H1 (cell line): ENCODE results near the gene ZNF148. TPM values are rescaled to one million over a fixed set of nuclear protein-coding genes. Genes with fewer than 3 reads are reported as not detected.

Experiments
- CTCF ChIA-PET: fragments of 300-600 bp; sonication (Branson Sonifier 250); formaldehyde crosslinking; loops from one replicate; lab custom pipeline; 2021; ENCODE audit not compliant: partially characterized antibody; lab: Charles Lee
- POLR2A ChIA-PET: fragments of 300-600 bp; sonication (Branson Sonifier 250); formaldehyde crosslinking; loops from one replicate; lab custom pipeline; 2021; ENCODE audit warnings: inconsistent platforms; ENCODE audit not compliant: partially characterized antibody; lab: Charles Lee
- DNase-seq, 2 experiments: peaks; one replicate each; pipeline versions ENCODE4 v3.0.0 to v3.0.0-alpha.2; 2010 to 2022; ENCODE audit warnings: low spot score in 2 of 2, low read depth in 1 of 2, mixed read lengths in 1 of 2
- FAIRE-seq: peaks from 2 replicates; lab custom pipeline; 2011; peaks lifted over from hg19 to GRCh38; lab: Jason Lieb, UNC
- H2AFZ ChIP-seq: 2 replicates; pipeline ENCODE4 v1.8.1; 2012; ENCODE audit warnings: low read length, inconsistent platforms
- H2AK5ac ChIP-seq: 2 replicates; pipeline ENCODE4 v1.6.1; 2013; ENCODE audit warnings: low read depth, low read length
- H2BK120ac ChIP-seq: replicated peaks from 2 replicates; pipeline ENCODE3; 2013; ENCODE audit warnings: low read depth, low read length, inconsistent platforms
- H2BK12ac ChIP-seq: 2 replicates; pipeline ENCODE4 v1.6.1; 2013; ENCODE audit warnings: low read depth, low read length
- H2BK15ac ChIP-seq: 2 replicates; pipeline ENCODE4 v1.6.1; 2013; ENCODE audit warnings: low read length
- H2BK20ac ChIP-seq: 2 replicates; pipeline ENCODE4 v1.6.1; 2013; ENCODE audit warnings: low read length
- H2BK5ac ChIP-seq: 2 replicates; pipeline ENCODE4 v1.6.1; 2013; ENCODE audit warnings: low read depth, low read length
- H3K14ac ChIP-seq: 2 replicates; pipeline ENCODE4 v1.6.1; 2013; ENCODE audit warnings: inconsistent platforms; ENCODE audit not compliant: insufficient read length
- H3K18ac ChIP-seq: 2 replicates; pipeline ENCODE4 v1.6.1; 2013; ENCODE audit warnings: low read length; ENCODE audit errors: extremely low read depth
- H3K23ac ChIP-seq: 2 replicates; pipeline ENCODE4 v1.6.1; 2013; ENCODE audit warnings: inconsistent platforms; ENCODE audit not compliant: insufficient read length
- H3K23me2 ChIP-seq: 2 replicates; pipeline ENCODE4 v1.6.1; 2013; ENCODE audit warnings: low read depth, low read length
- H3K27ac ChIP-seq: 2 replicates; pipeline ENCODE4 v1.6.1; 2011; ENCODE audit warnings: low read depth, low read length, inconsistent platforms
- H3K27me3 ChIP-seq, 4 experiments: replicated peaks in 1 of 4; 1 replicate in 1 of 4; 2 replicates in 3 of 4; pipeline versions ENCODE4 v1.6.1 to v1.8.1; 2011 to 2013; ENCODE audit warnings: low read length in 3 of 4, mild to moderate bottlenecking in 3 of 4, inconsistent platforms in 2 of 4, mixed read lengths in 2 of 4, moderate library complexity in 1 of 4; ENCODE audit not compliant: control insufficient read depth in 3 of 4, insufficient read depth in 3 of 4; ENCODE audit errors: extremely low read depth in 1 of 4
- H3K36me3 ChIP-seq, 4 experiments: 2 replicates each; pipeline versions ENCODE4 v1.6.1 to v1.8.1; 2011 to 2013; ENCODE audit warnings: mild to moderate bottlenecking in 4 of 4, low read length in 3 of 4, moderate library complexity in 2 of 4, control low read depth in 1 of 4, inconsistent platforms in 1 of 4; ENCODE audit not compliant: insufficient read depth in 4 of 4, control insufficient read depth in 2 of 4
- H3K4ac ChIP-seq: replicated peaks from 2 replicates; pipeline ENCODE3; 2013; ENCODE audit warnings: low read length, low read depth, mixed read lengths, inconsistent platforms; ENCODE audit not compliant: insufficient read length
- H3K4me1 ChIP-seq, 4 experiments: replicated peaks in 1 of 4; 1 replicate in 1 of 4; 2 replicates in 3 of 4; pipeline versions ENCODE4 v1.6.1 to v1.8.1; 2011 to 2013; ENCODE audit warnings: low read length in 3 of 4, inconsistent platforms in 2 of 4, mixed read lengths in 1 of 4; ENCODE audit not compliant: insufficient read depth in 4 of 4, control insufficient read depth in 3 of 4
- H3K4me2 ChIP-seq, 2 experiments: 2 replicates each; pipeline versions ENCODE4 v1.6.1 to v1.8.1; 2011 to 2013; ENCODE audit warnings: low read depth in 2 of 2, low read length in 2 of 2, control low read depth in 1 of 2, inconsistent platforms in 1 of 2, mild to moderate bottlenecking in 1 of 2; ENCODE audit not compliant: insufficient read depth in 1 of 2
- H3K4me3 ChIP-seq, 4 experiments: fragments of 200-600, 300-600 bp in 1 of 4; sonication (generic), shearing (Covaris generic), sonication (Bioruptor Twin) in 1 of 4; 2 replicates each; pipeline versions ENCODE4 v1.5.1 to v1.8.1; 2011 to 2016; ENCODE audit warnings: low read length in 4 of 4, low read depth in 3 of 4, control low read depth in 2 of 4, inconsistent platforms in 2 of 4, mild to moderate bottlenecking in 2 of 4, mixed read lengths in 1 of 4, moderate library complexity in 1 of 4; ENCODE audit not compliant: insufficient read depth in 2 of 4; ENCODE audit errors: extremely low read depth in 1 of 4
- H3K56ac ChIP-seq: replicated peaks from 2 replicates; pipeline ENCODE3; 2013; ENCODE audit warnings: low read depth, mild to moderate bottlenecking, mixed read lengths, low read length, inconsistent platforms; ENCODE audit not compliant: insufficient read length
- H3K79me1 ChIP-seq: 2 replicates; pipeline ENCODE4 v1.6.1; 2013; ENCODE audit warnings: low read depth, low read length, control low read depth
- H3K79me2 ChIP-seq, 2 experiments: 2 replicates each; pipeline versions ENCODE4 v1.6.1 to v1.8.1; 2012 to 2013; ENCODE audit warnings: low read length in 2 of 2, mild to moderate bottlenecking in 2 of 2, inconsistent platforms in 1 of 2; ENCODE audit not compliant: insufficient read depth in 2 of 2, control insufficient read depth in 1 of 2
- H3K9ac ChIP-seq, 4 experiments: replicated peaks in 1 of 4; 1 replicate in 1 of 4; 2 replicates in 3 of 4; pipeline versions ENCODE4 v1.6.1 to v1.8.1; 2011 to 2013; ENCODE audit warnings: low read depth in 3 of 4, low read length in 3 of 4, control low read depth in 2 of 4, mild to moderate bottlenecking in 2 of 4, moderate library complexity in 2 of 4, inconsistent platforms in 1 of 4; ENCODE audit errors: extremely low read depth in 1 of 4
- H3K9me3 ChIP-seq, 2 experiments: 2 replicates each; pipeline versions ENCODE4 v1.6.1 to v1.8.1; 2012 to 2013; ENCODE audit warnings: mild to moderate bottlenecking in 2 of 2, moderate library complexity in 2 of 2, control low read depth in 1 of 2, inconsistent platforms in 1 of 2, low read depth in 1 of 2, low read length in 1 of 2, mixed read lengths in 1 of 2; ENCODE audit not compliant: insufficient read depth in 2 of 2
- H4K20me1 ChIP-seq, 2 experiments: replicated peaks in 1 of 2; 2 replicates each; pipeline versions ENCODE3 to v1.8.1; 2011 to 2013; ENCODE audit warnings: inconsistent platforms in 2 of 2, low read length in 2 of 2, mild to moderate bottlenecking in 1 of 2; ENCODE audit not compliant: insufficient read depth in 2 of 2, control insufficient read depth in 1 of 2
- H4K5ac ChIP-seq: 2 replicates; pipeline ENCODE4 v1.6.1; 2013; ENCODE audit warnings: low read length, low read depth, mixed read lengths, inconsistent platforms; ENCODE audit not compliant: insufficient read length
- H4K8ac ChIP-seq: 2 replicates; pipeline ENCODE4 v1.8.0; 2013; ENCODE audit warnings: mild to moderate bottlenecking, moderate library complexity, low read length, inconsistent platforms; ENCODE audit not compliant: insufficient read depth; ENCODE audit errors: extremely low read depth
- H4K91ac ChIP-seq: replicated peaks from 2 replicates; pipeline ENCODE3; 2013; ENCODE audit warnings: low read length, mixed read lengths, inconsistent platforms; ENCODE audit not compliant: insufficient read length
- BCL11A ChIP-seq, 2 experiments: IDR thresholded peaks; one replicate each; pipeline ENCODE4 v1.6.1; 2011; ENCODE audit warnings: low read depth in 2 of 2, low read length in 2 of 2, mild to moderate bottlenecking in 2 of 2
- BRCA1 ChIP-seq: IDR thresholded peaks from 2 replicates; pipeline ENCODE4 v1.6.1; 2012; ENCODE audit warnings: low read depth, low read length, improper control_type of control experiment
- GTF2F1 ChIP-seq: IDR thresholded peaks from 2 replicates; pipeline ENCODE4 v1.6.1; 2012; ENCODE audit warnings: low read depth, low read length, improper control_type of control experiment, borderline replicate concordance
- SIX5 ChIP-seq: IDR thresholded peaks from 2 replicates; pipeline ENCODE4 v1.6.1; 2011; ENCODE audit warnings: mild to moderate bottlenecking, low read depth, low read length
- SRF ChIP-seq: IDR thresholded peaks from 2 replicates; pipeline ENCODE4 v1.6.1; 2011; ENCODE audit warnings: mild to moderate bottlenecking, low read depth, low read length, moderate library complexity
- YY1 ChIP-seq: IDR thresholded peaks from 2 replicates; pipeline ENCODE4 v1.6.1; 2011; ENCODE audit warnings: low read depth, mild to moderate bottlenecking, low read length
- polyA plus RNA-seq, 7 experiments: library from polyadenylated mRNA; depleted of rRNA in 3 of 7; stranded (reverse) in 5 of 7; unstranded in 2 of 7; fragments of >200 nt in 5 of 7; fragments of 200-250 nt in 2 of 7; gene quantifications; 1 replicate in 5 of 7; 2 replicates in 1 of 7; 4 replicates in 1 of 7; pipeline versions ENCODE4 v1.2.1 to v1.2.3, GENCODE V29; 2011 to 2013; ENCODE audit warnings: missing spikeins in 2 of 7, mixed read lengths in 2 of 7
- total RNA-seq: library from RNA; stranded (reverse); fragmentation: NEBNext Ultra II Directional; extraction: Animal tissue kit (Norgen Biotek cat#: 25700); gene quantifications from 2 replicates; pipeline ENCODE4 v1.2.1, GENCODE V29; 2021
- TF ChIP-seq, protein P1 (sequence below): IDR thresholded peaks from 2 replicates; pipeline ENCODE4 v1.6.1; 2012; ENCODE audit warnings: low read length, inconsistent platforms

ZNF148 gene
- total and polyA plus RNA-seq, 2 of the 8 experiments (the other 6 are each of a cell fraction or from before 2014, with no cell fraction given), result 3.7 to 22.6 TPM

- H3K56ac ChIP-seq, result no peak overlapping the region
- FAIRE-seq (no peak), DNase-seq (no peak)
- no peak overlapping the region for H2BK120ac ChIP-seq
- TF ChIP-seq BCL11A (IDR thresholded peaks at IDR 0.05; ENCODE audit: low read depth in 2 of 2, low read length in 2 of 2), result no peak
- no peak for TF ChIP-seq YY1
- TF ChIP-seq BRCA1, result no peak
- TF ChIP-seq, protein P1, sequence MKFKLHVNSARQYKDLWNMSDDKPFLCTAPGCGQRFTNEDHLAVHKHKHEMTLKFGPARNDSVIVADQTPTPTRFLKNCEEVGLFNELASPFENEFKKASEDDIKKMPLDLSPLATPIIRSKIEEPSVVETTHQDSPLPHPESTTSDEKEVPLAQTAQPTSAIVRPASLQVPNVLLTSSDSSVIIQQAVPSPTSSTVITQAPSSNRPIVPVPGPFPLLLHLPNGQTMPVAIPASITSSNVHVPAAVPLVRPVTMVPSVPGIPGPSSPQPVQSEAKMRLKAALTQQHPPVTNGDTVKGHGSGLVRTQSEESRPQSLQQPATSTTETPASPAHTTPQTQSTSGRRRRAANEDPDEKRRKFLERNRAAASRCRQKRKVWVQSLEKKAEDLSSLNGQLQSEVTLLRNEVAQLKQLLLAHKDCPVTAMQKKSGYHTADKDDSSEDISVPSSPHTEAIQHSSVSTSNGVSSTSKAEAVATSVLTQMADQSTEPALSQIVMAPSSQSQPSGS, result no peak
- TF ChIP-seq GTF2F1, result no peak
- TF ChIP-seq SRF, result no peak
- TF ChIP-seq SIX5, result no peak
- H2AK5ac ChIP-seq, result no peak overlapping the region
- H3K4me2 ChIP-seq, result no peak overlapping the region
- H4K5ac ChIP-seq, result no peak overlapping the region
- no peak overlapping the region for H2BK20ac ChIP-seq
- no peak overlapping the region for H3K4ac ChIP-seq
- H3K79me1 ChIP-seq, result no peaks in the 10 kb centered on the region
- H3K14ac ChIP-seq, result no peak overlapping the region
- no peaks in the 10 kb centered on the region for H3K79me2 ChIP-seq
- no peak overlapping the region for H3K18ac ChIP-seq
- no peak overlapping the region for H3K4me3 ChIP-seq
- H3K36me3 ChIP-seq, result no peaks in the 10 kb centered on the region; a peak in 1 of 8 replicates
- ChIA-PET CTCF (no interaction called here), POLR2A (no interaction called here)
- no peak overlapping the region for H3K27ac ChIP-seq
- no peak overlapping the region for H4K91ac ChIP-seq
- H3K9me3 ChIP-seq, result peaks cover 0 to 4% of the 10 kb centered on the region in 2 experiments; a peak in 1 of 4 replicates
- H3K9ac ChIP-seq, result no peak overlapping the region
- H3K23ac ChIP-seq, result no peak overlapping the region
- H4K8ac ChIP-seq, result no peak overlapping the region
- no peak overlapping the region for H2AFZ ChIP-seq
- no peaks in the 10 kb centered on the region for H4K20me1 ChIP-seq
- H2BK5ac ChIP-seq, result no peak overlapping the region
- no peak overlapping the region for H2BK15ac ChIP-seq
- H3K4me1 ChIP-seq, result no peaks in the 10 kb centered on the region
- no peaks in the 10 kb centered on the region; the same call in 1 of the 2 replicates for H3K23me2 ChIP-seq
- H2BK12ac ChIP-seq, result no peak overlapping the region
- H3K27me3 ChIP-seq, result no peaks in the 10 kb centered on the region
These were observed 118.5 kb downstream of the ZNF148 start for GRCh38 chr3:125256675-125257074.
